ENCODE measurements around the gene ERLIN1.

The ERLIN1 gene

DNA sequence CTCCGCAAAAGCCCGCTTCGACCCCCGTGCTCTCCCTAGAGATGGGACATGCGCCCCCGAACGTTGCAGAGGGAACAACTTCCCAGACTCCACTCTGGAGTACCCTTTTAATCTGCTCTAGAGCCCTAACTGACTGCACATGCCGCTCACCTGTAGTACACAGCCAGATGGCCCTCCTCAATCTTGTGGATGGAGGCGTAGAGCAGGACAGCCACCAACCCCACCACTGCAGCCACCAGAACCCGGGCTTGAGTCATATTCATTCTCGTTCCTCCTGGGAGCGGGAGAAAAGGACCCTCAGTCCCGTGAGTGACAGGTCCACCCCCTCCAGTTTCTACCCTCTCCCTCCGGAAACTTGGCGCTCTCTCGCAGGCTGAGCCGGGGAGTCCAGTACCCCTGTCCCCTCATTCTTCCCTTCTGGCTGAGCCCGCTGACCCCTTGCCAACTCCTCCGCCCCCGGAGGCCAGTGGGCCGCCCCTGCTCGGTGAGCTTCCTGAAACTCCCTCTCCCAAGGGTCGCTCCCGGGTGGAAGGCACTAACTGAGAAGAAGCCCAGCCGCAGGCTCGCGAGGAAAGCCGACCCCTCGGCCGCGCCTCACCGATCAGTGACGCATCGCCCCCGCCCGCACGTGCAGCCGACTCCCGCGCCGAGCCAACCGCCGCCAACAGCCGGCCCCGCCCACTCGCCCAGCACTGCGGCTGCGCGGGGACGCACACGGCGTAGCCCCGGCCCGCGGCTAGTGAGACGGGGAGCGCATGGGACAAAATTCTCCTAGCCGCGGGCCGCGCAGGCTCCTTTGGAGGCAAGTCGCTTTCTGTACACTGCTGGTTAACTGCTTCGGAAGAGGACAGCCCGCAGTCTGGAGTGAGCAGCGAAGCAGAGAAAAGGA lies at the start of gene ERLIN1:
TSS of gene ERLIN1 (minus strand) at position 666 of the 889 bp plus-strand sequence. CDS start at position 263, 403 bp downstream.
- peak within 1 kb of the TSS; percentile 67 for H3K4me3 ChIP-seq (ENCODE audit: low read length)
- H3K36me3 ChIP-seq (ENCODE audit: insufficient read depth, low read length) = peaks cover 22% of the 10 kb centered on the region
- H3K4me1 ChIP-seq (ENCODE audit: insufficient read depth, low read length) = peaks cover 20% of the 10 kb centered on the region
- no peaks in the 10 kb centered on the region for H3K27me3 ChIP-seq (ENCODE audit: insufficient read depth, low read length)
- H3K9me3 ChIP-seq (ENCODE audit: low read length) = no peaks in the 10 kb centered on the region
- H2AFZ ChIP-seq (ENCODE audit: low read depth, low read length) = peak within 1 kb of the TSS; percentile 82

DNA sequence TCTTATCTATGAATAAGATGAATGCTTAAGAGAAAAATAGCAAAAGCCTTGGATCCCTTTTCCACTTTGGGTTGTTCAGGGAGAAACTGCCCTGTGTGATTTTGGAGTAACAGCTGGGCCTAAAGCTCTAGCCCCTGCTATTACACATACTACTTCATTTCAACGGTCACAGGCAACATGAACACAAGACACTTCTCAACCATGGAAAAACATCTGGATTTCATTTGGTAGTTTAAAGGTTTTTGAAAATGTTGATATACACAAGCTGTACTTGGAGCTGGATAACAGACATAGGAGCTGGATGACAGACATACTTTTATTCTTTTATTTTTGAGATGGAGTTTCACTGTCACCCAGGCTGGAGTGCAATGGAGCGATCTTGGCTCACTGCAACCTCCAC lies 46.3 kb upstream of the ERLIN1 start:
- Histone ChIP-seq H3K4me1 (ENCODE audit: insufficient read depth, low read length) (peaks cover 10% of the 10 kb centered on the region), H3K9me3 (ENCODE audit: low read length) (no peaks in the 10 kb centered on the region), H3K36me3 (ENCODE audit: insufficient read depth, low read length) (peaks cover 42% of the 10 kb centered on the region), H3K4me3 (ENCODE audit: low read length) (no peak overlapping the region), H3K27me3 (ENCODE audit: insufficient read depth, low read length) (no peaks in the 10 kb centered on the region), H2AFZ (ENCODE audit: low read depth, low read length) (no peak overlapping the region)

DNA sequence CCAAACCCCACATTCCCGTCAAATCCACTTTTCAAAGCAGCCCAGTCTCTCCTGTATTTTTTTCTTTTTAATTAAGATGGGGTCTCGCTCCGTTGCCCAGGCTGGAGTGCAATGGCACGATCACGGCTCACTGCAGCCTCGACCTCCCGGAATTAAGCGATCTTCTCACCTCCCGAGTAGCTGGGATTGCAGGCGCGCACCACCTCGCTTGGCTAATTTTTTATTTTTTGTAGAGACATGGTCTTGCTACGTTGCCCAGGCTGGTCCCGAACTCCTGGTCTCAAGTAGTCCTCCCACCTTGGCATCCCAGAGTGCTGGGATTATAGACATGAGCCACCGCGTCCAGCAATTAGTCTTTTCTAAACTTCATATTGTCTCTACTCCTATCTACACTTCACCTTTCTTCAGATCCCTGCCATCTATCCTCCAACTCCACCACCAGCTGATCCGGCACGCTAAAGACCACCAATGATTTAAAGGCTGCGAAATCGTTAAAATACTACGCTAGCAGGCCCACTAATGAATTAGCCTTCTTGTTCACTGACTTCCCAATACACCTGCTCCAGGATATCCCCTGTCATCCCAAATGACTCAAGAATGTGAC lies 44.1 kb upstream of the ERLIN1 start:
- peak overlapping the region; percentile 95 for H2AFZ ChIP-seq (ENCODE audit: low read depth, low read length)
- H3K36me3 ChIP-seq (ENCODE audit: insufficient read depth, low read length) = peaks cover 34% of the 10 kb centered on the region
- H3K27me3 ChIP-seq (ENCODE audit: insufficient read depth, low read length) = no peaks in the 10 kb centered on the region
- H3K4me1 ChIP-seq (ENCODE audit: insufficient read depth, low read length) = peaks cover 10% of the 10 kb centered on the region
- H3K9me3 ChIP-seq (ENCODE audit: low read length) = no peaks in the 10 kb centered on the region
- peak overlapping the region; percentile 72 for H3K4me3 ChIP-seq (ENCODE audit: low read length)

DNA sequence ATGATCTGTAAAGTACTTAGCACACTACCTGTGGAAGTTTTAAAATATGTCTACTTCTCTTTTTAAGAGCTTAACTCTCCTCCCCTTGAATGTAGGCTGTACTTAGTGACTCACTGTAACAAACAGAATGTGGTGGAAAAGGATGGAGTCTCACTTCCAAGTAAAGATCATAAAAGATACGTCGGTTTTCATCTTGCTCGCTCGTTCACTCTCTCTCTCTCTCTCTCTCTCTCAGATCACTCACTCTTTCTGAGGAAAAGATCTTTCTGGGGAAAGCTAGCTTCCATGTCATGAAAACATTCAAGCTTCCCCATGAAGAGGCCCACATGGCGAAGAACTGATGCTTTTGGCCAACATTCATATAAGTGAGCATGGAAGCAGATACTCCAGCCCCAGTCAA lies 38.0 kb upstream of the ERLIN1 start:
- H3K4me1 ChIP-seq (ENCODE audit: insufficient read depth, low read length) = peaks cover 7% of the 10 kb centered on the region
- H3K4me3 ChIP-seq (ENCODE audit: low read length) = no peak overlapping the region
- no peaks in the 10 kb centered on the region for H3K9me3 ChIP-seq (ENCODE audit: low read length)
- H2AFZ ChIP-seq (ENCODE audit: low read depth, low read length) = no peak overlapping the region
- H3K36me3 ChIP-seq (ENCODE audit: insufficient read depth, low read length) = peaks cover 61% of the 10 kb centered on the region
- H3K27me3 ChIP-seq (ENCODE audit: insufficient read depth, low read length) = no peaks in the 10 kb centered on the region

DNA sequence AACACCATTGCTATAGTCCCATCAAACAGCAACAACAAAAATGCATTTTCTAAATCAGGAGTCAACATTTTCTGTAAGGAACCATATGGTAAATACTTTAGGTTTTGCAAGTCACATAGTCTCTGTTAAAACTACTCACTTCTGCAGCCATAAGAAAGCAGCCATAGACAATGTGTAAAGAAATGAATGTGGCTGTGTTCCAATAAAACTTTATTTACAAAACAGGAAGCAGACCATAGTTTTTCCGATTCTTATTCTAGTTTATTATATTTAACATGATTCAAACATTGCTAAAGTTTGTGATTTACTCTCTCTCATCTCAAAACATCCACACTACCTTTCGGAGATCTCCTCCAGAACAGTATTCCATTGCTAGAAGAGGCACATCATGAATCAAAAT lies 36.7 kb upstream of the ERLIN1 start:
- no peaks in the 10 kb centered on the region for H3K27me3 ChIP-seq (ENCODE audit: insufficient read depth, low read length)
- H3K36me3 ChIP-seq (ENCODE audit: insufficient read depth, low read length) = peaks cover 75% of the 10 kb centered on the region
- H3K4me3 ChIP-seq (ENCODE audit: low read length) = no peak overlapping the region
- H3K9me3 ChIP-seq (ENCODE audit: low read length) = no peaks in the 10 kb centered on the region
- peaks cover under 1% of the 10 kb centered on the region for H3K4me1 ChIP-seq (ENCODE audit: insufficient read depth, low read length)
- H2AFZ ChIP-seq (ENCODE audit: low read depth, low read length) = no peak overlapping the region

DNA sequence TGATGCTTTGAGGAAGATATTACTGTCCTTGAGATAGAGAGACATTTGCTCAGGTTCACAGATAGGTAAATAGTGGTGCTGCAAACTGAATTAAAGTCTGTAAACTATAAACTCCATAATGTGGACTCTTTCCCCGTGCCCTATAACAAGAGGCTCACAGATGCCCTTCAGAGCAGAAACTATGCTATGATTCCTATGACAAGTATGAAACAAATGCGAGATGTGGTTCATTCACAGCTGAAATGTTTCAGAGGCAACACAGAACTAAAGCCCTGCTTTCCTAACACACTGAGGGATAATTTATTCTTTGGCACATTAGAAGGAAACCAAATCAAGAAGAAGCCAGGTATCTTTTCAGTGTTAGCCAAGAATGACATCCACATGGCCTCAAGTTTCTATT lies 30.2 kb upstream of the ERLIN1 start:
- no peak overlapping the region for H2AFZ ChIP-seq (ENCODE audit: low read depth, low read length)
- no peaks in the 10 kb centered on the region for H3K27me3 ChIP-seq (ENCODE audit: insufficient read depth, low read length)
- no peaks in the 10 kb centered on the region for H3K4me1 ChIP-seq (ENCODE audit: insufficient read depth, low read length)
- H3K36me3 ChIP-seq (ENCODE audit: insufficient read depth, low read length) = peaks cover 88% of the 10 kb centered on the region
- no peak overlapping the region for H3K4me3 ChIP-seq (ENCODE audit: low read length)
- no peaks in the 10 kb centered on the region for H3K9me3 ChIP-seq (ENCODE audit: low read length)

DNA sequence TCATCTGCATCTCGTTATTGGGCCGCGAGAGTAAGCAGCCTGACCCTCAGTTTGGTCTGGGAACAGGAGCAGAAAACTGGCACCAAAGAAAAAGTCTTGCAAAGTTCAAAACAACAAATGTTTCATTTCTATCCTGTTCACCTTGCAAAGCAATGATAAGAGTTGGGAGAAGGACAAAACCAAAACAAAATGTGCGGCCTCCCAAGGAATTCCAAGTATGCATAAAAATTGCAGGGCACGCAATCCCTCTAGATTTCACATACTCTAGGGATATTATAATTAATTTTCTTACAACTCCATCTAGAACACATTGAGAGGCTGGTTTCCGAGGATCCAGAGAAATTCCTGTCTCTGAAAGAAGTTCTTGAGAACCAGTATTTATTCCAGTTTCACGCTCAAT lies 23.5 kb upstream of the ERLIN1 start:
- Histone ChIP-seq H3K9me3 (ENCODE audit: low read length) (no peaks in the 10 kb centered on the region), H3K27me3 (ENCODE audit: insufficient read depth, low read length) (no peaks in the 10 kb centered on the region), H2AFZ (ENCODE audit: low read depth, low read length) (no peak overlapping the region), H3K36me3 (ENCODE audit: insufficient read depth, low read length) (peaks cover 71% of the 10 kb centered on the region), H3K4me1 (ENCODE audit: insufficient read depth, low read length) (peaks cover 7% of the 10 kb centered on the region), H3K4me3 (ENCODE audit: low read length) (no peak overlapping the region)

DNA sequence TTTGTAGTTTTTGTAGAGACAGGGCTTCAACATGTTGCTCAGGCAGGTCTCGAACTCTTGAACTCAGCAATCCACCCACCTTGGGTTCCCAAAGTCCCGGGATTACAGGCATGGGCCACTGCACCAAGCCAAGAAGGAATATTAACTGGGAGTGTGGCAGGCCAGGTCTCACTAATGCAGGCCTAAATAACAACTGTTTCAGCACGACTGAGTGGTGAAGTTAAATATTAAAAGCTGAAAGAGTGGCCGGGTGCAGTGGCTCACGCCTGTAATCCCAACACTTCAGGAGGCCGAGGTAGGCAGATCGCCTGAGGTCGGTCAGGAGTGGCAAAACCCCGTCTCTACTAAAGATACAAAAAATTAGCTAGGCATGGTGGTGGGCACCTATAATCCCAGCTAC lies 22.4 kb upstream of the ERLIN1 start:
- H3K9me3 ChIP-seq (ENCODE audit: low read length) = no peaks in the 10 kb centered on the region

DNA sequence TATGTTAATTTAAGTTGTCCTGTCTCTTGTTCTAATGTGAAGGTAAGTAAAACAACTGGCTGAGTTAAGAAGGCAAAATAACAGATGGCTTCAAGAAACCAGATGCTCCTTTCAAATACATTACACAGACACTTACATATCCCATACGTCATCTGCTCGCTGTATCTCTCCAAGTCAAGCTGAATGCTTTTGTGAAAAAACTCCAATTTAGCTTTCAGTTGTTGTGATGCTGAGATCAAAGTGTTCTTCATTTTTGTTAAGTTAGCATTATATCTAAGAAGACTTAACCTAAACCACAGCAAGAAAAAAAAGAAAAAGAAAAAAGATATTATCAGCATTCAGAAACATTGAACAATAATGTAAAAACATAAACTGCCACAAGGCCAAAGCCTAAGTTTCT lies 18.5 kb upstream of the ERLIN1 start:
- Histone ChIP-seq H2AFZ (ENCODE audit: low read depth, low read length) (no peak overlapping the region), H3K4me3 (ENCODE audit: low read length) (no peak overlapping the region), H3K9me3 (ENCODE audit: low read length) (no peaks in the 10 kb centered on the region), H3K4me1 (ENCODE audit: insufficient read depth, low read length) (peaks cover 3% of the 10 kb centered on the region), H3K27me3 (ENCODE audit: insufficient read depth, low read length) (no peaks in the 10 kb centered on the region), H3K36me3 (ENCODE audit: insufficient read depth, low read length) (peaks cover 76% of the 10 kb centered on the region)

More for the DNA sequence above, 22.4 kb upstream of the ERLIN1 start:
- H3K4me1 ChIP-seq (ENCODE audit: insufficient read depth, low read length) = peaks cover 7% of the 10 kb centered on the region
- H2AFZ ChIP-seq (ENCODE audit: low read depth, low read length) = no peak overlapping the region
- no peak overlapping the region for H3K4me3 ChIP-seq (ENCODE audit: low read length)
- H3K27me3 ChIP-seq (ENCODE audit: insufficient read depth, low read length) = no peaks in the 10 kb centered on the region
- H3K36me3 ChIP-seq (ENCODE audit: insufficient read depth, low read length) = peaks cover 74% of the 10 kb centered on the region

DNA sequence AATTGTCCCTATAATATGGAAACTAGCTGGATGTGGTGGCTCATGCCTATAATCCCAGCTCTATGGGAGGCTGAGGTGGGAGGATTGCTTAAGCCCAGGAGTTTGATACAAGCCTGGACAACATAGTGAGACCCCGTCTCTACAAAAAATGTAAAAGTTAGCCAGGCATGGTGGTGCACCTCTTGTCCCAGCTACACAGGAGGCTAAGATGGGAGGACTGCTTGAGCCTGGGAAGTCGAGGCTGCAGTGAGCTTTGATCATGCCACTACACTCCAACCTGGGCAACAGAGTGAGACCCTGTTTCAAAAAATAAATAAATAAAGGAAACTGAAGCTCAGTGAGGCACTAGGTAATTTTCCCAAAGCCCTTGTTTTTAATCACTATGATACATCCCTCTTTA lies 15.7 kb upstream of the ERLIN1 start:
- H3K4me1 ChIP-seq (ENCODE audit: insufficient read depth, low read length) = no peaks in the 10 kb centered on the region
- no peak overlapping the region for H3K4me3 ChIP-seq (ENCODE audit: low read length)
- H3K36me3 ChIP-seq (ENCODE audit: insufficient read depth, low read length) = peaks cover 81% of the 10 kb centered on the region
- no peaks in the 10 kb centered on the region for H3K9me3 ChIP-seq (ENCODE audit: low read length)
- no peaks in the 10 kb centered on the region for H3K27me3 ChIP-seq (ENCODE audit: insufficient read depth, low read length)
- no peak overlapping the region for H2AFZ ChIP-seq (ENCODE audit: low read depth, low read length)

DNA sequence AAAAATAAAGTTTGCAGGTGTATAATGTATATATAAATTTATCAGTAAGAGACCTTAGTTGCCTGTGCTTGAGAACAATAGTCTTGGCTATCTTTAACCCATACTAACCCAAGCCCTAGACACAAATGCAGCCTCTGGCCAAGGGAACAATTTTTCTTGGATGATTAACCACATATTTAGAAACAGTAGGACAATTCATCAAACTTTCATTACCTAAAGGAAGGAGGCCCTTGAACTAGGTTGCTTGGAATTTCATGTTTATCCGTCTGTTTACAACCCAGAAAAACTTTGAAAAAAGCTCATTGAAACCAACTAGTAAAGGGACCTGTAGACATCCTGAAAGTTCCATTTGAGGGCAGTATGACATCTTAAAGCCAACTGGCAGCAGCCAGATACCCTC lies 8.9 kb upstream of the ERLIN1 start:
- H3K27me3 ChIP-seq (ENCODE audit: insufficient read depth, low read length) = no peaks in the 10 kb centered on the region
- H3K4me3 ChIP-seq (ENCODE audit: low read length) = no peak overlapping the region
- peaks cover 81% of the 10 kb centered on the region for H3K36me3 ChIP-seq (ENCODE audit: insufficient read depth, low read length)
- no peak overlapping the region for H2AFZ ChIP-seq (ENCODE audit: low read depth, low read length)
- H3K4me1 ChIP-seq (ENCODE audit: insufficient read depth, low read length) = no peaks in the 10 kb centered on the region
- H3K9me3 ChIP-seq (ENCODE audit: low read length) = no peaks in the 10 kb centered on the region

DNA sequence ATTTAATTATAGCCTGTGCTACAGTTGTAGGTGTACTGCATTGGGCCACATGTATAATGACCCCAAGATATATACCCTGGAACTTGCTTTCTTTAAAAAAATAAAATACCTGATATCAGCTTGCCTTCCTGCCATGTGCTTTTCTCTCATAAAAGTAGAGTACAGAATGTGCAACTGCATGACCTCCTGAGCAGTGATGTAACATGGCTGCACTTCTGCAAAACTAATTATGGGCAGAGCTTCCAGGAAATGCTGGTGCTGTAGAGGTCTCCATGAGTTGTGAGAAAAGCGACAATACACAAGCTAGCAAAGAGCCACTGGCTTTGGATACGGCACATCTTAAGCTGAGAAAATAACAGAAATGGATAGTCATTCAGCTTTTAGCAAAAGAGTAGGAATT lies 6.5 kb upstream of the ERLIN1 start:
- H3K9me3 ChIP-seq (ENCODE audit: low read length) = no peaks in the 10 kb centered on the region
- peaks cover 64% of the 10 kb centered on the region for H3K36me3 ChIP-seq (ENCODE audit: insufficient read depth, low read length)
- H3K4me3 ChIP-seq (ENCODE audit: low read length) = no peak overlapping the region
- H2AFZ ChIP-seq (ENCODE audit: low read depth, low read length) = no peak overlapping the region
- no peaks in the 10 kb centered on the region for H3K27me3 ChIP-seq (ENCODE audit: insufficient read depth, low read length)
- H3K4me1 ChIP-seq (ENCODE audit: insufficient read depth, low read length) = no peaks in the 10 kb centered on the region

DNA sequence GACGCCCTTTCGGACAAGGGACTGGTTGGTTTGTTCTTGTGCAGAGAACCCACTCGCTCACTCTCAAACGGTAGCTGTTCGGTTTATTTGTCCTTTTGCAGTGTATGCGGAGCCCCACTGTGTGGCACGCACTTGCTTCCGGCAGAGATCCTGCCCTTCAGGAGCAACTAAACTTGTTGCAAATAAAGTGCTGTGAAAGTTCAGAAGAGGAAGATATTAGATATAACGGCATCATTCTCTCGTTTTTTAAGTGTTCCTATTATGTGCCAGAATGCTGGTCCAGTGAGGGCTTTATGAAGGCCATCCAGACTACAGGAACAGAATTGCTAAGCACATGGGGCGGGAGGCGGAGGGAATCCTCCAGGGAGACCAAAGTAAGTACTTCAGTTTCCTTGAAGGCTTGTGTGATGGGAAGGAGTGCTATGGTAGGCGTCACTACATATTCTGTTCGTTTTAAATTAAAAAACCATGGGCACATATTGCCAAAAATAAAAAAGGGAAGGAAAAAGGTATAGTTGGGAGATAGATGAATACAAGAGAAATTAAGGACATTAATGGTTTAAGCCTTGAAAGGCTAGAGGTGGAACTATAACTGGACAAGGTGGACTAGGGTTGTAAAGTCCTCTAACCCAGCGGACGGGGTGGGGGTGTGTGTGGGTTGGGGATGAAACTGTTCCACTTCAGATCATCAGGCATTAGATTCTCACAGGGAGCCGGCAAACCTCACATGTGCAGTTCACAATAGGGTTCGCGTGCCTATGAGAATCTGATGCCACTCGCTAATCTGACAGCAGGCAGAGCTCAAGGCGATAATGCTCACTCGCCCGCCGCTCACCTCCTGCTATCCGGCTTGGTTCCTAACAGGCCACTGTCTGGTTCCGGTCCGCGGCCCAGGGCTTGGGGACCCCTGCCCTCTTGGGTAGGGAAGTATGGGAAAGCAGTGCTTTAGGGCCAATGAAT lies 704 bp upstream of the ERLIN1 start:
- Histone ChIP-seq H3K4me1 (ENCODE audit: insufficient read depth, low read length) (peaks cover 20% of the 10 kb centered on the region), H3K36me3 (ENCODE audit: insufficient read depth, low read length) (peaks cover 31% of the 10 kb centered on the region), H3K9me3 (ENCODE audit: low read length) (no peaks in the 10 kb centered on the region), H3K27me3 (ENCODE audit: insufficient read depth, low read length) (no peaks in the 10 kb centered on the region), H2AFZ (ENCODE audit: low read depth, low read length) (peak overlapping the region; percentile 82), H3K4me3 (ENCODE audit: low read length) (peak overlapping the region; percentile 67)
